ENCODE results near the gene TPSAB1. TPM values are rescaled to one million over a fixed set of nuclear protein-coding genes. Genes with fewer than 3 reads are reported as not detected.
"Not testable (repeated sequence)": the region's sequence is repeated elsewhere in the genome, so short reads cannot be mapped to it uniquely, and the experiment has no call there.

TPSAB1 gene
- total RNA-seq, 1 donor from 2014 or later = not detected

GRCh38 chr16:1253701-1254364, 13.3 kb downstream of the TPSAB1 start:
- not testable (repeated sequence) for DNase-seq

GRCh38 chr16:1254821-1255220, 14.3 kb downstream of the TPSAB1 start:
- not testable (repeated sequence) for DNase-seq

DNA sequence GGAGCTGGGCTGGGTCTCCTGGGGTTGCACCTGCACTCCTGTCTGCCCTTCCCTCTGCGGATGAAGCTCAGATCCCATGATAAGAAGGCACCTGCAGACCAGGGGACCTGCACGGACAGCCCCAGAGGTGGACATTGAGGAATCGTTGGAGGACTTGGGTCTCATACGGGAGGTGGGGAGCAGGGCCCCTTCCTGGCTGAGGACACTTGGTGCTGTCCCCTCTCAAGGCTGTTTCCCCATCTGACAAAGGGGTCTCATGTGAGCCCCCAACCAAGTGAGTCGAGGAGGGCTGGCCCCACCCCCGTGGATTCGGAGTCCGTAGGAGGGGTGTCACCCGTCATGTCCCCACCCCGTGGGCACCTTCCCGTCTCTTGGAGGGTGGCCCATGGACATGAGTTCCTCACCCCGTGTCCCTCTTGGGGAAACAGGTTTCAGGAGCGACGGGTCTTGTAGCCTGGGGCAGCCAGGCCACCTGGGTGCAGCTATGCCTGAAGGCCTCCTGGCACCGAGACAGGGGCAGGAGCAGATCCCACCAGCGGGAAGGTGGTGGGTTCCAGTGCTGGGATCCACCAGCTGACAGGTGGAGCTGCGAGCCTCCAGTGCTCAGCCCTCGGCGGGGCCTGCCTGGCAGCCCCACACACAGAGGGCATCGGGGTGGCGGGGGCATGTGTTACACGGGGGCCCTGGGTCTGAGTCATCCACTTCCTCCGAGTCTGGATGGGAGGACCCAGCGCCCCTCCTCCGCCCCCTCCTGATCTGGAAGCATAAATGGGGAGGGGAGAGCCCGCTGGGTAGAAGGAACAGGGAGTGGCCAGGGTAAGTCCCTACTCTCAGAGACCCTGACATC, 15.0 kb downstream of the TPSAB1 start, which contains the start of gene TPSD1:
Gene TPSD1, plus strand, starts transcription at position 794 of the 847 bp plus-strand sequence. CDS start 212 bp downstream, outside the sequence.
- not testable (repeated sequence) for DNase-seq

GRCh38 chr16:1256296-1256873, 15.9 kb downstream of the TPSAB1 start:
- DNase-seq = not testable (repeated sequence)

- DNase-seq = no peak
Measured at GRCh38 chr16:1256874-1257322, 16.4 kb downstream of the TPSAB1 start.

DNA sequence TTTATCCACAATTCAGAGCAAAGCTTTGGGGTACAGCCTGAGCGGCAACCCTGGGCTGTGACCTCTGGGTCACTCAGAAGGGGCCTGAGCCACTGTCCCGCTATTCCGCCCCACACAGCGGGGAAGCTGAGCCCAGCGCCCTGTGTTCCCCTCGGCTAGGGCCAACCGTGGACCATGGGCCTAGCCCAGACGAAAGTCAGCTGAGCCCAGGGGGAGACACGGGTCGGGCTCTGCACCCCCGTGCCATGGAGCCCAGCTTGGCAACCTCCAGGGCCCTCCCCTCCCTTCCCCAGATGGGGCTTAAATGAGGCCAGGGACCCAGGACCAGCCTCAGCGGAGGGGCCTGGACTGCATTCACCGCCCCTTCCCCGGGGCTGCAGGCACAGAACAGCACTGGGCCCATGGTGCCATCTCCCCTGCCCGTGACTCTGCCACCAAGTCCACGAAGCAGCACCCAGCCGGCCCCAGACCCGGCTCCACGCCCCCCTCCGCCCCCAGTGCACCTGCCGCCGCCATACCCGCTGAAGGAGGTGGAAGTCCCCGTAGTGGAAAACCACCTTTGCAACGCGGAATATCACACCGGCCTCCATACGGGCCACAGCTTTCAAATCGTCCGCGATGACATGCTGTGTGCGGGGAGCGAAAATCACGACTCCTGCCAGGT, 17.2 kb downstream of the TPSAB1 start:
- DNase-seq = no peak

- DNase-seq = no peak
Measured at GRCh38 chr16:1258225-1258600, 17.7 kb downstream of the TPSAB1 start.

DNA sequence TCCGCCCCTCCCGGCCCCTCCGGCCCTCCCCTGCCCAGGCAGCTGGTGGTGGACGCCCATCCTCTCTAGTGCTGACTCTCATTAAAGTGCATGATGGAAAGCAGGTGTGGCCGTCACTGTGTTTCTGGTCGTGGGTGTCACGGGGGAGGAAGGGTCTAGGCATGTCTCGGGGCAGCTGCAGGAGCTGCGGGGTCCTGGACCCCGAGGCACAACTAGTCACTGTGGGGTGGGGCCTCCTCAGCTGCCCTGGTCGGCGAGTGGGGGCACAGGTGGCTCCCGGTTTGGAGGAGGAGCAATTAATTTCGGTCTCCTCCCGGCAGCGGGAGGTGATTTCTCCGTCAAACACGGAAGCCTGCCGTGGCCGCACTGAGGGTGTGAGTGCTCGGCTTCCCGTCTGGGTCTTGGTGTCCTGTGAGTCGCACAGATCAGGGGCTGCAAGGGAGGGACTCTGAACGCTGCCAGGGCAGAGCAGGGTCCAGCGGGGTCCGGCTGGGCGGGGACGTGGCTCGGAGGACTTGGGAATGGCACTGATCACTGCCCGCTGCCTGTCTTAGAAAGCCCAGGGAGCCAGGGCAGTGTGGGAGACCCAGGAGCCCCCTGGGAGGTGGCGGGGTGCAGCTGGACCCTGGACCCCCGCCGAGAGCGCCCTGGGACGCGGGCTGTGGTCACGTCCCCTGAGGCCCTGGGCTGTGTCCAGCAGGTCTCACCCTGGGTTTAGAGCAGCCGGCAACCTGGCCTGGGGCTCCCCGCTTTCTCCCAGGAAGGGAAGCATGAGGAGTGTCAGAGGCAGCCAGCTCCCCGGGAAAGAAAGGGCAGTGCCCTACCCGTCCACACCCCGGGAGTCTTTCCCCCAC, 18.6 kb downstream of the TPSAB1 start:
- no peak for DNase-seq

DNA sequence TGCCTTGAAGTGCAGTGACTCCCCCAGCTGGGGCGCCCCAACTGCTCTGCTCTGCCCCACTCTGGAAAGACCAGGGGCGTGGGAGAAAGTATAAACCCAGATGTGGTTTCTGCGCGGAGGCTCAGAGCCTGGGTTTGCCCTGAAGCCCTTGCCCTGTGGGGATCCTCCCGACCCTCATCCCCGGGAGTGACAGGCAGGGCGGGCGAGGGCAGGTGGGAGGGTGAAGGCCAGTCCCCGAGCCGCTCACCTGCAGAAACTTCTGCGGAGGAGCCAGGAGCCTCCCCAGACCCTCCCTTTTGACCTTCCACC, 19.2 kb downstream of the TPSAB1 start:
- DNase-seq = no peak

DNA sequence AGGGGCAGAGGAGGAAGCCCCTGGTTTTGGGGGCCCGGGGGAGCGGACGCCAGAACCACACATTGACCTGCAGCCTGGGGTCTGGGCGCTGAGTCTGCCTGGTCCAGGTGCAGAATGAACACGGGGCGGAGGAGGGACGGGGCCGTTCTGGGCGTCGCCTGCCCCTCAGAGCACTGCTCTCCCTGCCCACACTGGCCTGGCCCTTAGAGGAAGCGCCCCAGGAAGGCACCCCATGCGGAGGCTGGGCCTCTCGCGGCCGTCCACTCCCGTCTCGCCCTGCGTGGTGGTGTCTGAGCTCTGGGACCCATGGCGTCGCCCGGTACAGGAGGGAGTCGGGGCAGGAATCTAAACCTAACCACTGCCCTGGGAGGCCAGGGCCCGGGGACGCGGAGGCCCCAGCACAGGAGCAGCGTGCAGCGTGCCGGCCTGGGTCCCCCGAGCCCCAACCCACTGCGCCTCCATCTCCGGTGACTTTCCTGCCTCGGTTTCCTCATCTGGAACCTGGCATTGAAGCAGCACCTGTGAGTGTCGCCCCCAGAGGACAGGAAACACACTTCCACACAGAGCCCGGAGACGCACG, 19.7 kb downstream of the TPSAB1 start:
- no peak for DNase-seq

GRCh38 chr16:1261131-1261892, 20.8 kb downstream of the TPSAB1 start:
- no peak for DNase-seq

GRCh38 chr16:1262210-1262845, 21.8 kb downstream of the TPSAB1 start:
- DNase-seq = no peak

DNA sequence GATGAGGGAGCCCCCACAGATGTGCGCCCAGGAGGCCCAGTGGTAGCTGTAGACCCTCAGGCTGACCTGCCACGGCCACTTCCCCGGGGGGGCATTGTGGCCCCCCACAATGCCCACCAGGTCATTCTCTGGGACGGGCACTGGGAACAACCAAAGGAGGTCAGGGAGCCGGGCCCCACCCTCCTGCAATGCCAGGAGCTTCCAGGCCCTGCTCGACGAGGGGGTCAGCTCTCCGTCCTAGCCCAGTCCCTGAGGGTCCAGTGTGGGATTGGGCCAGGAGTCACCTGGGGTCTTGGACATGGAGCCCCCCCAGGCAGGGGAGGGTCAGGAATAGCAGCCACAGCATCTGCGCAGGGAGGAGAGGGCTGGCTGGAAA, 22.3 kb downstream of the TPSAB1 start:
- no peak for DNase-seq

DNA sequence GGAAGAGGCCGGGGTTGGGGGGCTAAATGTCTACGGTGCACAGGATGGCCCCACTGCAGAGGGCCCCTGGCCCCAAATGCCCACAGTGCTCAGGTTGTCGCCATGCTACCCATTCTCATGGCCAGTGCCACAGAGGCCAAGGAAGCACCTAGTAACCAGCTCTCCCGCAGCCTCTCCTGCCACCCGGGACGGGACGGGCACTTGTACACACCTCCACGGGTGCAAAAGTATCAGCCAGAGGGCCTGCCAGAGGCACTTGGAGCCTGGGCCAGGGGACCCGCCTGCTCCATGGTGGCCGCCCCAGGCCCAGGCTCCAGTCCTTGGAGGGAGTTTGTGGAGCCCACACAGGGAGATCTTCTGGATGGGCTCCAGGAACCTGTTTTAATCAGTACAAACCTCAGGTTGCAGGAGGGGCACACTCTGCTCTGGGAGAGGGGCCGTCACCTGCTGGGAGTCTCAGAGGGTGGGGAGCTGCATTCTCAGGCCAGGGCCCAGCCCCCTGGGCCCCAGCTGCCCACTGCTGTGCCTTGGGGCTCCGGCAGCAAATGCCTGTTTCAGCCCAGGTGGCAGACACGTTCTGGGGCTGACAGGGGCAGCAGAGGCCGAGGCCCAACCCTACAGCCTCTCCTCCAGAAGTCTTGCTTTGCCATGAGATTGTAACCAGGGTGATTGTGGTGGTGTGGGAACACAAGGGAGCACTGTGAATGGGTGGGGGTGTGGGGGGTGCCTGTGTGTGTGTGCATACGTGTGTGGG, 23.3 kb downstream of the TPSAB1 start:
- DNase-seq = no peak

DNA sequence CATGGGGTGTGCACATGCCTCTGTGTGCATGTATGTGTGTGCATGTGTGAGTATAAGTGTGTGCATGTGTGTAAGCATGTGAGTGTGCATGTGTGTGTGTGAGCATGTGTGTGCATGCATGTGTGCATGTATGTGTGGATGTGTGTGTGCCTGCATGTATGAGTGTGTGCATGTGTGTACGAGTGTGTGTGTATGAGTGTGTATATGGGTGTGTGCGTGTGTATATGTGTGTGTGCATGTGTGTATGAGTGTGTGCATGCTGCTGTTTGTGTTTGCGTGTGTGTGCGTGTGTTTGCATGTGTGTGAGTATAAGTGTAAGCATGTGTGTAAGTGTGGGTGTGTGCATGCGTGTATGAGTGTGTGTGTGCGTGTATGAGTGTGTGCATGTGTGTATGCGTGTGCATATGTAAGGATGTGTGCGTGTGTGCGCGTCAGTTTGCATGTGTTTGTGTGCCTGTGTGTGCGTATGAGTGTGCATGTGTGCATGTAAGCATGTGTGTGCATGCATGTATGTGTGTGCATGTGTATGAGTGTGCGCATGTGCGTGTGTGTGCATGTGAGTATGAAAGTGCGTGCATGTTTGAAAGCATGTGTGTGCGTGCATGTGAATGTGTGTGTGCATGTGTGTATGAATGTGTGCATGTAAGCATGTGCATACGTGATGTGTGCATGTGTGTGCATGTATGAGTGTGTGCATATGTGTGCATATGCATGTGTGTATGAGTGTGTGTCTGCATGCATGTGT, 24.0 kb downstream of the TPSAB1 start:
- DNase-seq = no peak

- DNase-seq = no peak
Measured at GRCh38 chr16:1265090-1265630, 24.7 kb downstream of the TPSAB1 start.

GRCh38 chr16:1265826-1266225, 25.3 kb downstream of the TPSAB1 start:
- DNase-seq = no peak

GRCh38 chr16:1269418-1269817, 28.9 kb downstream of the TPSAB1 start:
- not testable (repeated sequence) for DNase-seq

DNA sequence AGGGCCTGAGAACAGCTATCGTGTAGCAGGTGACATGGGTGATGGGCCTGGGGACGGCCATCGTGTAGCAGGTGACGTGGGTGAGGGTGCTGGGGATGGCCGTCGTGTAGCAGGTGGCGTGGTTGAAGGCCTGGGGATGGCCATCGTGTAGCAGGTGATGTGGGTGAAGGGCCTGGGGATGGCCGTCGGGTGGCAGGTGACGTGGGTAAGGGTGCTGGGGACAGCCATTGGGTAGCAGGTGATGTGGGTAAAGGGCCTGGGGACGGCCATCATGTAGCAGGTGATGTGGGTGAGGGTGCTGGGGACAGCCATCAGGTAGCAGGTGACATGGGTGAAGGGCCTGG, 30.8 kb downstream of the TPSAB1 start:
- no peak for DNase-seq

All from dermis blood vessel endothelial cell (primary cell).